NCI-H446 (cell line): Measurements from ENCODE around the gene PFDN2.

Source experiments
- DNase-seq, 2 experiments: peaks; one replicate each; lab custom pipeline; 2025; lab: John Stamatoyannopoulos, UW

Gene PFDN2

DNA sequence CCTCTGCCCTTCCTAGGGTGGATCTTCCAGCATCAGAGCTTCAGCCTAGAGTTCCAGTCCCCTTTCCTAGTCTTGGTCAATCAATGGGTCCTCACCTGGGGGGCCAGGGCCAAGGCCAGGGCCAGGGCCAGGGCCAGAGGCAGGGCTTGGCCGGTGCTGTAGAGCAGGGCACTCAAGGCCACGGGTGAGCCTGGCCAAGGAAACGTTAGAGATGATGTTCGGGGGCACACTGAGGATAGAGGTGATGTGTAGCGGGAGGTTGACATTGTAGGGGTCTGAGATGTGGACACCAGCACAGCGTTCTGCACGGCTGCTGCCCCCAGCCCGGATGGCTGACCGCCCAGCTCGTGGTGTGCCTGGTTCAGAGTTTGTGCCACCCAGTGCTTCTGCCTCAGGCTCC, 66.6 kb downstream of the PFDN2 start:
- no peak for DNase-seq
